Fibroblast of upper back skin (primary cell): Measurements from ENCODE around the gene FBXO21.
"Not testable (repeated sequence)": the region's sequence is repeated elsewhere in the genome, so short reads cannot be mapped to it uniquely, and the experiment has no call there.

Experiments used
- DNase-seq: peaks from one replicate; pipeline ENCODE4 v3.0.0-alpha.2; 2013

Gene FBXO21

DNA sequence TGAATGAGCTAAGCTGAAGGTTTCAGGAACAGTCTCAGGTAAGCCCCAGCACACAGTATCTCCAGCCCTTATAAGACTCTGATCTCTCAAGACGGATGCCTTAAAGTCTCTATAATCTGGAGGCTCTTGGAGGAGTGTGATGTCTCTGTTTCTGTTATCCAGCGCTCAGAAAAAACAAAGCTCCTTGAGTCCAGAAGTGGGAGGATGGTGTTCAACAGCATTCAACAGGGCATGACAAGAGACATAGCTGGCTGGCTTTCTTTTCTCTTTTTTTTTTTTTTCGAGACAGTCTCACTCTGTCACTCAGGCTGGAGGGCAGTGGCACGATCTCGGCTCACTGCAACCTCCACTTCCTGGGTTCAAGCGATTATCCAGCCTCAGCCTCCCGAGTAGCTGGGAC, 59.5 kb downstream of the FBXO21 start:
- no peak for DNase-seq

DNA sequence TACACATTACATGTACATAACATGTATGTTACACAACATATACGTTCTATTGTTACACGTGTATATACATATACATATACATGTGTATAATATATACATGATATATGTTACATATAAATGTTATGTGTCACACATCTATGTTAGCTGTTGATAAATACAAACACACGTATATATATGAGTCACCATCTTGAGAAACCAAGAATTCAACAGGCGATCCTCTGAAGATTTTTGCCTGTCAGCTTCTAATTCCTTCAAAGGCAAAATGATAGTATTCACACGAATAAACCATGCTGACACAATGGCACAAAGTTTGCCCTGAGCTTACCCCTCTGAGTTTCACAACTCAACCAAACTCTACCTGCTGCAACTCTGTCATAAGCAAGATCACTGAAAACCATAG, 60.9 kb downstream of the FBXO21 start:
- DNase-seq: no peak

DNA sequence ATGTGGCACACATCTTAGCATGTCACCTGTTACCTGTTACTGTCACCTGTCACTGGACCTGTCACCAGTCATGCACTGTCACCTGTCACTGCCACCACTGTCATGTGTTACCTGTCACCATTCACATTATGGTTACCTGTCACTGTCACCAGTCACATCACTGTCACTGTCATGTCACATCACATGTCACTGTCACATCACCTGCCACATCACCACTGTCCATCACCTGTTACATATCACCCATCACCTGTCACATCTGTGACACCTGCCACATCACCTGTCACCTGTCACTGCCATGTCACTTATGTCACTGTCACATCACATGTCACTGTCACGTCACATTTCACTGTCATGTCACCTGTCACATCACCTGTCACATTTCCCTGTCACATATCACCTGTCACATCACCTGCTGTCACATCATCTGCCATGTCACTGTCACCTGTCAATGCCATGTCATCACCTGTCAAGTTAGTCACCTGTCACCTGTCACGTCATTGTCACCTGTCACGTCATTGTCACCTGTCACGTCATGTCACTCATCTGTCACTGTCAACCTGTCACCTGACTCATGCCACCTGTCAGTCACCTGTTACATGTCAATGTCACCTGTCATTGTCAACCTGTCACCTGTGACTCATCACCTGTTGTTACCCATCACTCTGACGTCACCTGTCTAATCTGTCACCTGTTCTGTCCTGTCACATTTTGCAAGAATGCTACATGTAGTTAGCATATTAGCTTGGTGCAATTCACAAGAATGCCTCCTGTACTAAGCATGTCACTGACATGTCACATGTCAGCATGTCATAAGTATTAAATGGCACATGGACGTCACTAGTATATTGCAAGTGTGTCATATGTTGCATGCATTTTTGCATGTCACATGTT, 62.1 kb downstream of the FBXO21 start:
- no peak for DNase-seq

GRCh38 chr12:117126335-117126734, 63.9 kb downstream of the FBXO21 start:
- no peak for DNase-seq

DNA sequence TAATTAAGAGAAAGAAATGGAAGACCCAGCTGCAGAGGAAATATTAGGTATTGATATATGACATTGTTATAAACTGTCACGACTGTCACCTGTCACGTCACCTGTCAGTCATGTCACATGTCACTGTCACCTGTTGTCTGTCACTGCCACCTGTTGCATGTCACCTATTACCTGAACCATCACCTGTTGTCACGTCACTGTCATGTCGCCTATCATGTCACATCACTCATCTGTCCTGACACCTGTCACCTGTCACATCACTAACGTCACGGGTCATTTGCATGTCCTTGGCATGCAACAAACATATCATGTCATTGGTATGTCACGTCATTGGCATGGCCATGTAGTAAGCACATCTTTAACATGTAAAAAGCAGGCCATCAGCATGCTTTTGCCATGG, 64.5 kb downstream of the FBXO21 start:
- DNase-seq: no peak

DNA sequence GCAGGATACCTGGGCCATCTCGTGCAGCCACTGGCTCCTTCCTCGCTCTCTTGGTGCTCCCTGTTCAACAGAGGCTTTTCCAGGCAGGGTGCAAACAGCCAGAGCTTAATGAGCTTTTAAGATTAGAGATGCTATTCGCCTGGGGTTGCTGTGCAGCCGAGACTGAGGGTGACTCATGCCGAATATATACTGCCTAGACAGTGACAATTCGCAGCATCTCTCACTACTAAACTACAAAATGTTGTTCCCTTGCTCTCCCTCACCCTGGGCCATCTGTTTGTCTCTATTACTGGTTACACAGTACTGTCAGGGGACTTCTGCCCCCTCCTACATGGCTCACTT, 65.0 kb downstream of the FBXO21 start:
- no peak for DNase-seq

- DNase-seq: no peak
Measured at GRCh38 chr12:117124421-117125271, 65.6 kb downstream of the FBXO21 start.

DNA sequence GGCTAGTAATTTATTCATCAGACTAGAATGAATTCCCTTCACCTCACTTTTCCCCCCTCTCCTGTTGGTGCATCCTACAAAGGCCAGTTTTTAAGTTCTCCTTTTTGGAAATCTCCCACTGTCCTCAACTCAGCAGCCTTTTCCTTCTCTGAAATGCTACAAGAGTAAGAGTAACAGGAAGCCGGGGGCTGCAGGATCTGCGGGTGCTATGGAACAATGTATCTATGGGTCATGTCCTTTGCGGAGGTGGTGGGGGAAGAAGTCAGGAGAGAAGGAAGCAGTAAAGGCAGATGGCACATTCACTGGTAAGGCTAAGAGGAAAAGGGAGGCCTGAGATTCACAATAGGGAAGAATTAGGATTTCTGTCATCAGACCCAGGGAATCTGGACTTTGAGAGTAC, 68.8 kb downstream of the FBXO21 start:
- DNase-seq: no peak

- DNase-seq: no peak
Measured at GRCh38 chr12:117120787-117121186, 69.5 kb downstream of the FBXO21 start.

DNA sequence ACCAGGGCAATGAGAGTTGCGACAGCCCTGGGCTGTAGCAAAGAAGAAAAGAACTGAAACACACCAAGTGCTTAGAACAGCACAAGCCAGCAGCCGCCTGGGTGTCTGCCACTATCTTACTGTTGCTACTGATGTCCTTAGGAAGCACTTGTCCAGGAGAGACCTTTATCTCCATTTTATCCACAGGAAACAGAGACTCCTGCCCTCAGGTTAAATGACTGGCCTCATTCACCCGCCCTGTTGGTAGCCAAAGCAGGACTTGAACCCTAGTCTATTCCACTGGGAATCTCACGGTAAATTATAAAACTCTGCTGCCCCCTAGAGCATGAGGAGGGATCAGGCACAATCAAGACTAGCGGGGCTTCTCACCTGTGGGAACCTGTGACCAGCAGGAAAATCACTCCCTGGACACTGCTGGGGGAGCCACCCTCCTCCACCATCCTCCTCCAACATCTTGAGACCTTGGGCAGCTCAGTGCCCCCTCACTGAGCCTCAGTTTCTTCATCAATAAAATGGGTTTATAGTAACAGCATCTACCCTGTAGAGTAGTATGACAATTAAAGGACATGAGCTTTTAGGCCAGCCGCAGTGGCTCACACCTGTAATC, 70.6 kb downstream of the FBXO21 start:
- no peak for DNase-seq

DNA sequence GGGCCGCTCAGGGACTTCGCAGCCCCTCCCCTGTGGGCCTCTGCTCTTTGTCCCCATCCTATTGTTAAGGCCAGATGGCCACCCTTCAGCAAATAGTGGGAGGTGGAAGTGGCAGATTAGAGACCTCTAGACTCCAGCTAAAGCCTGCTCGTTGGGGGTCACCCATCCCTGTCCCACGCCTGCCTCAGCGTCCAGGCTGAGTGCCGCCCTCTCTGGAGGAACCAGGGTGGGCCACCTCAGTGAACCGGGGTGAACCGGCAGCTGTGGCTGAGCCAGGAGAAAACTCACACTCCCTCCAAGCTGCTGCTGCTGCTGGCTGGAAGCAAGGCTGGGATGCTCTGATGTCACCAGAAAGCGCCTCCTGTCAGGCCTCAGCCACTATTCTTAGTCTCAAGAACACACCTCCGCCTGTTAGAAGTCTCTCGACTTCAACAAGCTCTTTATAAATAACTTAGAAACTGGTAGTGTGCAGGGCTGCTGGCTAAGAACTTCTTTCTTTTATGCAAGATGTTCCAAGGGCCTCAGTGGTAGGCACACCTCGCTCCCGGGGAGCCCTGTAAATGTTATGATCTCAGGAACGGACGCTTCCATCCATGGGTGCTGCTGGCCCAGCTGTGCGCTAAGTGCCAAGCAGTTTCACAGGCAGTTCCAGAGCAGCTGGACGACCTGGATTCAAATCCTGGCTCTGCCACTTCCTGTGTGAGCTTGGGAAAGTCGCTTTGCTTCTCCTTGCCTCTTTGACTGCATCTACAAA, 71.3 kb downstream of the FBXO21 start:
- DNase-seq: no peak

GRCh38 chr12:117114784-117115183, 75.5 kb downstream of the FBXO21 start:
- DNase-seq: no peak

- DNase-seq: no peak
Measured at GRCh38 chr12:117113231-117113630, 77.0 kb downstream of the FBXO21 start.

DNA sequence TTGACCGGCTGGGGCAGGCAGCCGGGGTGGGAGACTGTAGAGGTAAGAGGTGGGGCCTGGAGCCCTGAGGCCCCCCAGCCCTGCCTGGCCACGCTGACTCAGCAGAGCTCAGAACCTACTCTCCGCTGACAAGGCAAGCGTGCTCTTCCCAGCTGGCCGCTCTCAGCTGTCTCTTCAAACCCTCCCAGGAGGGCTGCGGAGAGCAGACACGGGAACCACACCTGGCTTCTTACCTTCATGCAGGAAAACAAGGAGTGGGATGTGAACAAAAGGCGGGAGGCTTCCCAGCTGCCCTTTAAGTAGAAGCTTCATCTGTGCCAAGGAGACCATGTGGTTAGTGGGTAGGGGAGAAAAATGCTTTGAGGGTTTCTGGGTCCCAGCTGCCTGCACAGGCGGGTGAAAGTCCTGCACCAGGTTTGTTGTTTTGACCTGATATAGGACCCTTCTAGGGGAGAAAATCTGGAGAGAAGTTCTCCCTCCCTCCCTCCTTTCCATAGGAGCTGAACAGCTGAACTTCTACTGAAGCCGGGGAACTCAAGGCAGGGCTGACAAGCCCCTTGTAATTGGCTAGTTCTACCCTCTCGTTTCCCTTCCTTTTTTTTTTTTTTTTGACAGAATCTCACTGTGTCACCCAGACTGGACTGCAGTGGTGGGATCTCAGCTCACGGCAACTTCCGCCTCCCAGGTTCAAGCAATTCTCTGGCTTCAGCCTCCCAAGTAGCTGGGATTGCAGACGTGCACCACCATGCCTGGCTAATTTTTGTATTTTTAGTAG, 78.3 kb downstream of the FBXO21 start:
- no peak for DNase-seq

DNA sequence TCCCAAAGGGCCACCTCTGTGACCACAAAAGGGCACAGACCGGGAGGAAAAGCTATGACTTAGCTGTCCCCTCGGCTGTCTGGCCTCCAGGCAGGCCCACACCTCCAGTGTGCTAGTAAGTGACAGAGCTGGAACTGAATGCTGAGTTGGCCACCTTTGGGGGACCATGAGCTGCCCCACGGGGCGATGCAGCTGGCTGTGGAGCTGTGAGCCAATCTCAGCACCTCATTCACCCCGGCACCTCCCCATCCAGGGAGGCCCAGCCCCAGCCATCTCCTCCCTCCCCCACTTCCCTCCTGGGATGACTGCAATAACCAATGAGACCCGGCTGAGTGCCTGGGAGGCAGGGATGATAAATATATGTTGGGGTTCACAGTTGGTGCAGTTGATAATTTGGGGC, 78.9 kb downstream of the FBXO21 start:
- no peak for DNase-seq

- no peak for DNase-seq
Measured at GRCh38 chr12:117109943-117110635, 80.2 kb downstream of the FBXO21 start.

GRCh38 chr12:117105902-117106301, 84.4 kb downstream of the FBXO21 start:
- no peak for DNase-seq

DNA sequence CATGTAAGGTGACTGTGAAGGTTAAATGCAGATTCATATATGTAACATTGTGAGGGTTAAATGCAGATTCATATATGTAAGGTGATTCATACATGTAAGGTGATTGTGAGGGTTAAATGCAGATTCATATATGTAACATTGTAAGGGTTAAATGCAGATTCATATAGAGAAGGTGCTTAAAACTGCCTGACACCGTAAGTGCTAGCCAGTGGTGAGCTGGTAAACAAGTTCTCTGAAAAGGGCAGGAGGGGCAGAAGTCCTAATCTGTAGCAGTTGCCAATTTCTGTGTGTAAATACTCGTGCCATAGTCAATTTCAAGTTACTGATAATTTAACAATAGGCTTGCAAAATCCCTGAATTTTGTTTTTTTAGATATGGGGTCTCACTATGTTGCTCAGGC, 86.3 kb downstream of the FBXO21 start:
- DNase-seq: not testable (repeated sequence)

DNA sequence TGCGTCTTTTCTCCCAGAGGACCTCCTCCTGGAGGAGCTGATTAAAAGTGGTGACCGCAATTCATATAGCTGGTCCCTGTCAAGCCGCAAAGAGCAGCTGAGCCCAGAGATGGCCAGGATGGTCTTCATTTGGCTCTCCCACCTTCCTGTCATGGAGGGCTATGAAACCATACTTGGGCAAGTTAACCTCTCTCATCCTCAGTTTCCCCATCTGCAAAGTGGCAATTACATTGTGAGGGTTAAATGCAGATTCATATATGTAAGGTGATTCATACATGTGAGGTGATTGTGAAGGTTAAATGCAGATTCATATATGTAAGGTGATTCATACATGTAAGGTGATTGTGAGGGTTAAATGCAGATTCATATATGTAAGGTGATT, 87.5 kb downstream of the FBXO21 start:
- DNase-seq: no peak

GRCh38 chr12:117101953-117102799, 88.1 kb downstream of the FBXO21 start:
- no peak for DNase-seq
